HepG2 (cell line): ENCODE measurements around the gene FEM1B. TPM values are rescaled to one million over a fixed set of nuclear protein-coding genes. Genes with fewer than 3 reads are reported as not detected.

Source experiments
- ATAC-seq: fragments of 200-7000 bp; cut with Tn5 transposase; 3 replicates; pipeline ENCODE4 v1.9.1; 2020; ENCODE audit warnings: mild to moderate bottlenecking, moderate library complexity
- BruUV-seq: library from RNA; stranded (reverse); fragments of 400-500 nt; replicated peaks from 2 replicates; lab custom pipeline; 2021; lab: Mats Ljungman, UMichigan
- CTCF ChIA-PET: fragments of 300-600 bp; formaldehyde crosslinking; extraction: SDS; loops from one replicate; lab custom pipeline; 2021; ENCODE audit warnings: low total read pairs, inconsistent platforms, low intra/inter-chr PET ratio; lab: Yijun Ruan, JAX
- POLR2A ChIA-PET: fragments of 350-600 bp; sonication (Branson Sonifier 250); formaldehyde crosslinking; loops from one replicate; lab custom pipeline; 2020; ENCODE audit warnings: antibody characterized with exemption, inconsistent platforms; lab: Yijun Ruan, JAX
- DNase-seq: peaks from one replicate; pipeline ENCODE4 v3.0.0-alpha.2; 2015; ENCODE audit warnings: low spot score
- FAIRE-seq: peaks from 3 replicates; lab custom pipeline; 2011; peaks lifted over from hg19 to GRCh38; lab: Jason Lieb, UNC
- H2AFZ ChIP-seq: one replicate; pipeline ENCODE4 v1.6.1; 2011; ENCODE audit warnings: low read length, inconsistent platforms
- H3K27ac ChIP-seq: fragments of 300-600 bp; 3 replicates; pipeline ENCODE4 v1.8.0; 2011; ENCODE audit warnings: mixed run types, mild to moderate bottlenecking, mixed read lengths, low read length, inconsistent platforms; ENCODE audit not compliant: insufficient read depth; ENCODE audit errors: extremely low read length
- H3K27me3 ChIP-seq, 2 experiments: fragments of 200-600 bp in 1 of 2; 2 replicates in 1 of 2; 3 replicates in 1 of 2; pipeline versions ENCODE4 v1.6.0 to v1.8.0; 2011; ENCODE audit warnings: low read length in 2 of 2, mild to moderate bottlenecking in 2 of 2, moderate library complexity in 2 of 2, inconsistent platforms in 1 of 2; ENCODE audit not compliant: insufficient read depth in 2 of 2, control insufficient read depth in 1 of 2
- H3K36me3 ChIP-seq, 2 experiments: fragments of 200-600 bp in 1 of 2; replicated peaks in 1 of 2; 2 replicates in 1 of 2; 3 replicates in 1 of 2; pipeline versions ENCODE4 v1.5.1 to v1.8.0; 2011; ENCODE audit warnings: low read length in 2 of 2, inconsistent platforms in 1 of 2; ENCODE audit not compliant: insufficient read depth in 2 of 2, control insufficient read depth in 1 of 2
- H3K4me1 ChIP-seq: 2 replicates; pipeline ENCODE4 v1.5.1; 2012; ENCODE audit warnings: low read length, inconsistent platforms; ENCODE audit not compliant: insufficient read depth
- H3K4me2 ChIP-seq: 2 replicates; pipeline ENCODE4 v1.6.0; 2011; ENCODE audit warnings: low read depth, low read length, inconsistent platforms
- H3K4me3 ChIP-seq, 3 experiments: fragments of 200-600 bp in 1 of 3; sonication (generic), shearing (Covaris generic) in 1 of 3; replicated peaks in 1 of 3; 2 replicates each; pipeline ENCODE4 v1.5.1; 2011 to 2016; ENCODE audit warnings: low read length in 3 of 3, inconsistent platforms in 2 of 3, low read depth in 2 of 3, mild to moderate bottlenecking in 2 of 3, control low read depth in 1 of 3, mixed read lengths in 1 of 3; ENCODE audit not compliant: insufficient read depth in 1 of 3
- H3K79me2 ChIP-seq: one replicate; pipeline ENCODE4 v1.6.1; 2011; ENCODE audit warnings: low read length, inconsistent platforms; ENCODE audit not compliant: insufficient read depth
- H3K9ac ChIP-seq: 2 replicates; pipeline ENCODE4 v1.6.0; 2011; ENCODE audit warnings: mild to moderate bottlenecking, low read depth, low read length, inconsistent platforms; ENCODE audit not compliant: insufficient read depth
- H3K9me3 ChIP-seq: 2 replicates; pipeline ENCODE4 v1.5.1; 2012; ENCODE audit warnings: mild to moderate bottlenecking, low read length
- H4K20me1 ChIP-seq: 2 replicates; pipeline ENCODE4 v1.6.0; 2011; ENCODE audit warnings: inconsistent platforms, mild to moderate bottlenecking, low read length, moderate library complexity; ENCODE audit not compliant: insufficient read depth
- NKX3-1 ChIP-seq: sonication (generic); formaldehyde crosslinking; IDR thresholded peaks from 2 replicates; pipeline ENCODE4 v1.5.0; 2020; ENCODE audit warnings: missing genetic modification reagents
- ZNF652 ChIP-seq: IDR thresholded peaks from 2 replicates; pipeline ENCODE4 v1.6.1; 2016; ENCODE audit warnings: low read depth, borderline replicate concordance
- ZNF83 ChIP-seq: sonication (generic); formaldehyde crosslinking; IDR thresholded peaks from 2 replicates; pipeline ENCODE4 v1.4.0; 2020; ENCODE audit warnings: missing genetic modification reagents, mild to moderate bottlenecking, borderline replicate concordance
- WGBS: methylation state at CpG from one replicate; pipeline ENCODE4 v1.1.6; 2017; ENCODE audit warnings: low lambda C conversion rate; 5-methylcytosine and 5-hydroxymethylcytosine counted together
- in situ Hi-C: cut with HindIII; loops from 2 replicates; pipeline ENCODE4 v1.10.0; 2017; ENCODE audit warnings: low pct_unique_long_range_greater_than_20kb; ENCODE audit not compliant: extremely low pct_ligation_motif_present
- intact Hi-C: fragments of 100-400 bp; cut with micrococcal nuclease; formaldehyde crosslinking; loops from one replicate; pipeline ENCODE4 v1.10.0; 2022; ENCODE audit not compliant: unreplicated experiment
- polyA plus RNA-seq, 8 experiments: library from polyadenylated mRNA; depleted of rRNA in 3 of 8; stranded (reverse) in 7 of 8; unstranded in 1 of 8; fragments of >200 nt; fragmentation: Illumina TruSeq in 4 of 8; extraction: Trizol in 4 of 8; gene quantifications; 2 replicates each; pipeline versions ENCODE4 v1.2.1 to v1.2.3, GENCODE V29; 2011 to 2016; ENCODE audit warnings: low read depth in 4 of 8, missing spikeins in 1 of 8, mixed read lengths in 1 of 8; ENCODE audit not compliant: insufficient read depth in 1 of 8
- total RNA-seq, 5 experiments: library from RNA; depleted of rRNA; stranded (reverse); fragments of >200 nt; fragmentation: Illumina TruSeq; extraction: Trizol; gene quantifications; 2 replicates each; pipeline ENCODE4 v1.2.3, GENCODE V29; 2016; ENCODE audit warnings: low read depth in 1 of 5

The FEM1B gene
- total and polyA plus RNA-seq, 2 of the 13 experiments (the other 11 are each of a cell fraction or from before 2014, with no cell fraction given), result 38.1 to 40.0 TPM

DNA sequence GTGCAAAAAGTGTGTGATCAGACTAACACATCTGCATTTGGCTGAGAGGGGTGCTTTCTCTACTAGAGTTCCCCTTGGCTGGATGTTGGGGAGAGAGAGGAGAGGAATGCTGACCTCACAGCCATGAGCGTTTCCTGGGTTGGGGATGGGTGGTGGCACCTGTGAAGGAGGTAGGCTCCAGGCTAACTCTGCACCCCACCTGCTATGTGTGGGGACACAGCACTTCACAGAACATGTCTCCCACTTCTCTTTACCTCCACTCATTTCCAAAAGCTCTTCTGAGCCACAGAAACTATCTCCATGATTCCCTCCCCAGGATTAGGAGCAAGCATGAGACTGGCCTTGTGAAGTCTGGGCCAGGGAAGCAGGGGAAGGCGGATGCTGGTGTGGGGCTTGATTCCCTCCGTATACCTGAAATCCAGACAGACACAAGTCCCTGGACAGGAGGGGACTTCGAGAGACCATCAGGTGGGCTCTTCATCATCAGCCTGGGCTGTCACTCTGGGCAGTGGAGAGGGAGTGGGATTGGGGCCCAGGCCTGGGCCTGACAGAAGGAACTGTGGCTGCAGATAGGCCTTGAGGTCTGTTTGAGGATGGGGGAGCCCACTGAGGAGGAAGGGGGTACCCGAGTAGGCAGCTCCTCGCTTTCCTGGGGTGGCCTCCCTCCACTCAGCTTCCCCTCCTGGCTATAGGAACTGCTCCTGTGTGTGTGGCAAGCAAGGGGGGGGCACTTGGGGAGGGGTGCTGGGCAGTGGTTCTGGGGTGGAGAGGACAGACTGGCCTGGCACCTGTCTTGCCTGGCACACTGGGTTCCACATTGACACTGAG lies 40.7 kb downstream of the FEM1B start:
- ChIA-PET CTCF (no interaction called here), POLR2A (no interaction called here)
- in situ Hi-C loops (no loop called here), intact Hi-C loops (no loop called here)
- H3K79me2 ChIP-seq, result no peaks in the 10 kb centered on the region
- H2AFZ ChIP-seq, result no peak overlapping the region
- H3K4me3 ChIP-seq, result no peak overlapping the region
- H4K20me1 ChIP-seq, result no peaks in the 10 kb centered on the region
- no peak overlapping the region for H3K4me2 ChIP-seq
- H3K36me3 ChIP-seq, result no peaks in the 10 kb centered on the region
- peaks cover 9% of the 10 kb centered on the region for H3K4me1 ChIP-seq
- FAIRE-seq, result no peak
- BruUV-seq, result no TSS peak
- no peak overlapping the region for H3K9ac ChIP-seq
- no peak for ATAC-seq
- TF ChIP-seq NKX3-1 (CRISPR knock-in tag), result no peak
- H3K27me3 ChIP-seq, result peaks cover 7 to 40% of the 10 kb centered on the region in 2 experiments; a peak in 4 of 5 replicates
- 47% methylated on average over 4 of the region's 6 CpGs for WGBS
- H3K9me3 ChIP-seq, result no peaks in the 10 kb centered on the region
- H3K27ac ChIP-seq, result no peak overlapping the region
- no peak for DNase-seq

DNA sequence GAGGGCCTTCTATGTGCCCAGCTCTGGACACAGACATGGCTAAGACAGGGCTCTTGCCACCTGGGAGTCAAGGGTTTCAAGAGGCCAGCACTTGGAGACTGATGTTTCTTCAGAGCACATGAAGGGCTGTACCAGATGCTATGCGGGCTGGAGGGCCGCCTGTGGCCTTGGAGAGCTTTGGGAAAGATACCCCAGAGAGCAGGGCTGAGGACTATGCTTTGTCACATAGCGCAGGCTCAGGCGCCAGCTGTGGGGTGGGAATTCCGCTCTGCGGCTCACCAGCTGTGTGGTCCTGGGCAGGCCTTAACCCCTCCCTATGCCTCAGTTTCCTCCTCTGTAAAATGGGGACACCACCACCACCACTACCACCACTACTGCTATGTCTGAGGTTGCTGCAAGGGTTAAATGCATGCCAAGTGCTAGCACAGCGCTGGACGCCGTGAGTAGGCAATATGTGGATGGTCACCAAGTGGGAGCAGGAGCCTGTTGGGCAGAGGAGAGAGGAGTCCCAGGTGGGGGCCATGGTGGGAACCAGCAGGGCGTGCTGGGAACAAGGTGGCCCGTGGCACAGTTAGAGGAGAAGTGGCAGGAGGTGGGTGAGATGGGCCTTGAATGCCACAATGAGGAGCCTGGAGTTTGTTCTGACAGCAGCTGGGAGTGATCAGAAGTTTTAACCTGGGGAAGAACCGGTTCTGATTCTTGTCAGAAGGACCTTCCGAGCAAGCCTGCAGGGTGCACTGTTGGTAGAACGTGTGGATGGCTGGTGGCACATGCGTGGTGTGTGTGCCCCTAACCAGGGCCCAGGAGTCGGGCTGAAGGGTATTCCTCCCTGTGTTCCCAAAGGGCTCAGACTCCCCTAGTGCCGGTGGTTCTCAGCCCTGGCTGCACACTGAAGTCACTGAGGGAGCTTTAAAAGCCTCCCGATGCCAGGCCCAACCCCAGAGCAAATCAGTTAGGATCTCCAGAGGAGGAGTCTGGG lies 41.7 kb downstream of the FEM1B start:
- FAIRE-seq (no peak), ATAC-seq (no peak), DNase-seq (no peak)
- no peak overlapping the region for H3K4me3 ChIP-seq
- no peaks in the 10 kb centered on the region for H3K36me3 ChIP-seq
- no peaks in the 10 kb centered on the region for H3K9me3 ChIP-seq
- no peak overlapping the region for H3K27ac ChIP-seq
- no peak overlapping the region for H3K4me2 ChIP-seq
- H2AFZ ChIP-seq, result no peak overlapping the region
- in situ Hi-C loops (no loop called here), intact Hi-C loops (no loop called here)
- no TSS peak for BruUV-seq
- H3K27me3 ChIP-seq, result peaks cover 7 to 41% of the 10 kb centered on the region in 2 experiments; a peak in 4 of 5 replicates
- H3K9ac ChIP-seq, result no peak overlapping the region
- H3K79me2 ChIP-seq, result no peaks in the 10 kb centered on the region
- ChIA-PET POLR2A (no interaction called here), CTCF (no interaction called here)
- H4K20me1 ChIP-seq, result no peaks in the 10 kb centered on the region
- WGBS, result 15% methylated on average over 8 of the region's 18 CpGs
- TF ChIP-seq ZNF652 (0 out of 2 replicates have a peak, but pooled peaks have one; percentile 44), ZNF83 (CRISPR knock-in tag) (no peak)
- peaks cover 9% of the 10 kb centered on the region for H3K4me1 ChIP-seq
